Activated naive CD8-positive, alpha-beta T cell treated with anti-CD3 and anti-CD28 coated beads, Interleukin-2, amount 50 U/mL, for 24 hours (primary cell): ENCODE measurements around the gene HRH1.
"Not testable (repeated sequence)": the region's sequence is repeated elsewhere in the genome, so short reads cannot be mapped to it uniquely, and the experiment has no call there.

Experiments
- ATAC-seq: fragments of 150-1000 bp; cut with Tn5 transposase; one replicate; pipeline ENCODE4 v1.10.0; 2021
- DNase-seq: peaks from one replicate; pipeline ENCODE4 v3.0.0; 2021
- H3K27ac Mint-ChIP-seq: one replicate; pipeline ENCODE4 v1.8.0; 2021; ENCODE audit warnings: mild to moderate bottlenecking, mixed read lengths
- H3K27me3 Mint-ChIP-seq: one replicate; pipeline ENCODE4 v1.8.0; 2021; ENCODE audit warnings: mixed read lengths
- H3K36me3 Mint-ChIP-seq: one replicate; pipeline ENCODE4 v1.8.0; 2021; ENCODE audit warnings: low read depth, mixed read lengths
- H3K4me1 Mint-ChIP-seq: one replicate; pipeline ENCODE4 v1.8.0; 2021; ENCODE audit warnings: mixed read lengths
- H3K4me3 Mint-ChIP-seq: one replicate; pipeline ENCODE4 v1.8.0; 2021; ENCODE audit warnings: mild to moderate bottlenecking, moderate library complexity, mixed read lengths
- H3K9me3 Mint-ChIP-seq: one replicate; pipeline ENCODE4 v1.8.0; 2021; ENCODE audit warnings: mixed read lengths

Gene HRH1

GRCh38 chr3:11155341-11156025 is 1.2 kb downstream of the HRH1 start:
- H3K9me3 Mint-ChIP-seq, result no peaks in the 10 kb centered on the region
- H3K27ac Mint-ChIP-seq, result no peak overlapping the region
- peaks cover 8% of the 10 kb centered on the region for H3K4me1 Mint-ChIP-seq
- no peaks in the 10 kb centered on the region for H3K36me3 Mint-ChIP-seq
- H3K27me3 Mint-ChIP-seq, result peaks cover 70% of the 10 kb centered on the region
- H3K4me3 Mint-ChIP-seq, result no peak overlapping the region
- ATAC-seq, result peak; percentile 52
- peak; percentile 21 for DNase-seq

GRCh38 chr3:11156026-11156410 is 1.7 kb downstream of the HRH1 start:
- no peak for ATAC-seq
- no peak for DNase-seq
- Mint-ChIP-seq H3K4me1 (peaks cover 8% of the 10 kb centered on the region), H3K4me3 (no peak overlapping the region), H3K27me3 (peaks cover 73% of the 10 kb centered on the region), H3K36me3 (no peaks in the 10 kb centered on the region), H3K27ac (no peak overlapping the region), H3K9me3 (no peaks in the 10 kb centered on the region)

- no peak overlapping the region for H3K4me3 Mint-ChIP-seq
- no peaks in the 10 kb centered on the region for H3K9me3 Mint-ChIP-seq
- H3K36me3 Mint-ChIP-seq, result no peaks in the 10 kb centered on the region
- H3K27me3 Mint-ChIP-seq, result peaks cover 65% of the 10 kb centered on the region
- DNase-seq (no peak), ATAC-seq (no peak)
- peaks cover 8% of the 10 kb centered on the region for H3K4me1 Mint-ChIP-seq
- H3K27ac Mint-ChIP-seq, result no peak overlapping the region
These were observed 3.1 kb downstream of the HRH1 start for GRCh38 chr3:11157421-11157820.

- ATAC-seq (no peak), DNase-seq (no peak)
- Mint-ChIP-seq H3K27ac (no peak overlapping the region), H3K36me3 (no peaks in the 10 kb centered on the region), H3K9me3 (no peaks in the 10 kb centered on the region), H3K27me3 (peaks cover 56% of the 10 kb centered on the region), H3K4me1 (peaks cover 5% of the 10 kb centered on the region), H3K4me3 (no peak overlapping the region)
These were observed 5.2 kb downstream of the HRH1 start for GRCh38 chr3:11159421-11159904.

GRCh38 chr3:11161666-11162065 is 7.4 kb downstream of the HRH1 start:
- DNase-seq (no peak), ATAC-seq (no peak)
- H3K9me3 Mint-ChIP-seq, result no peaks in the 10 kb centered on the region
- no peak overlapping the region for H3K4me3 Mint-ChIP-seq
- no peaks in the 10 kb centered on the region for H3K36me3 Mint-ChIP-seq
- no peaks in the 10 kb centered on the region for H3K4me1 Mint-ChIP-seq
- peaks cover 35% of the 10 kb centered on the region for H3K27me3 Mint-ChIP-seq
- no peak overlapping the region for H3K27ac Mint-ChIP-seq

GRCh38 chr3:11162401-11163345 is 8.4 kb downstream of the HRH1 start:
- ATAC-seq, result no peak
- H3K36me3 Mint-ChIP-seq, result no peaks in the 10 kb centered on the region
- no peak overlapping the region for H3K4me3 Mint-ChIP-seq
- H3K27ac Mint-ChIP-seq, result no peak overlapping the region
- no peaks in the 10 kb centered on the region for H3K9me3 Mint-ChIP-seq
- no peak for DNase-seq
- H3K4me1 Mint-ChIP-seq, result no peaks in the 10 kb centered on the region
- peaks cover 25% of the 10 kb centered on the region for H3K27me3 Mint-ChIP-seq

- Mint-ChIP-seq H3K4me3 (no peak overlapping the region), H3K4me1 (no peaks in the 10 kb centered on the region), H3K27me3 (peaks cover 18% of the 10 kb centered on the region), H3K9me3 (no peaks in the 10 kb centered on the region), H3K36me3 (no peaks in the 10 kb centered on the region), H3K27ac (no peak overlapping the region)
- DNase-seq (no peak), ATAC-seq (no peak)
These were observed 10.3 kb downstream of the HRH1 start for GRCh38 chr3:11164607-11165006.

- Mint-ChIP-seq H3K27me3 (peaks cover 15% of the 10 kb centered on the region), H3K27ac (no peak overlapping the region), H3K4me3 (no peak overlapping the region), H3K9me3 (no peaks in the 10 kb centered on the region), H3K36me3 (no peaks in the 10 kb centered on the region), H3K4me1 (no peaks in the 10 kb centered on the region)
- ATAC-seq (no peak), DNase-seq (no peak)
These were observed 11.2 kb downstream of the HRH1 start for GRCh38 chr3:11165476-11165875.

- not testable (repeated sequence) for H3K9me3 Mint-ChIP-seq, H3K4me1 Mint-ChIP-seq, DNase-seq, H3K36me3 Mint-ChIP-seq, H3K4me3 Mint-ChIP-seq, H3K27ac Mint-ChIP-seq, ATAC-seq
- peaks cover 13% of the 10 kb centered on the region for H3K27me3 Mint-ChIP-seq
These were observed 12.6 kb downstream of the HRH1 start for GRCh38 chr3:11166807-11167400.

- Mint-ChIP-seq H3K36me3 (no peaks in the 10 kb centered on the region), H3K27me3 (peaks cover 15% of the 10 kb centered on the region), H3K9me3 (no peaks in the 10 kb centered on the region), H3K27ac (no peak overlapping the region), H3K4me1 (no peaks in the 10 kb centered on the region), H3K4me3 (no peak overlapping the region)
- ATAC-seq (no peak), DNase-seq (no peak)
These were observed 13.3 kb downstream of the HRH1 start for GRCh38 chr3:11167590-11167989.

GRCh38 chr3:11168406-11168805 is 14.1 kb downstream of the HRH1 start:
- Mint-ChIP-seq H3K36me3 (no peaks in the 10 kb centered on the region), H3K27ac (no peak overlapping the region), H3K27me3 (peaks cover 12% of the 10 kb centered on the region), H3K9me3 (no peaks in the 10 kb centered on the region), H3K4me3 (no peak overlapping the region), H3K4me1 (no peaks in the 10 kb centered on the region)
- DNase-seq (no peak), ATAC-seq (no peak)

GRCh38 chr3:11168881-11169805 is 14.8 kb downstream of the HRH1 start:
- Mint-ChIP-seq H3K27ac (no peak overlapping the region), H3K4me3 (no peak overlapping the region), H3K36me3 (no peaks in the 10 kb centered on the region), H3K9me3 (no peaks in the 10 kb centered on the region), H3K27me3 (peaks cover 8% of the 10 kb centered on the region), H3K4me1 (no peaks in the 10 kb centered on the region)
- ATAC-seq (no peak), DNase-seq (no peak)

- ATAC-seq, result no peak
- Mint-ChIP-seq H3K9me3 (no peaks in the 10 kb centered on the region), H3K27me3 (peaks cover 8% of the 10 kb centered on the region), H3K4me1 (no peaks in the 10 kb centered on the region), H3K27ac (no peak overlapping the region), H3K4me3 (no peak overlapping the region), H3K36me3 (no peaks in the 10 kb centered on the region)
- DNase-seq, result no peak
These were observed 15.9 kb downstream of the HRH1 start for GRCh38 chr3:11170052-11170770.
